CD4-positive, alpha-beta T cell treated with Interleukin-4 for 4 hours (primary cell): ENCODE results near the gene TAS2R20.

Experiments used
- DNase-seq: peaks from one replicate; pipeline ENCODE4 v3.0.0-alpha.2; 2020

The TAS2R20 gene

GRCh38 chr12:10957741-10958140, 40.4 kb downstream of the TAS2R20 start:
- no peak for DNase-seq

GRCh38 chr12:10956085-10956484, 42.0 kb downstream of the TAS2R20 start:
- DNase-seq: no peak

GRCh38 chr12:10952645-10953044, 45.5 kb downstream of the TAS2R20 start:
- DNase-seq: no peak
